Stimulated activated CD8-positive, alpha-beta memory T cell treated with anti-CD3 and anti-CD28 coated beads, Interleukin-2, amount 100 ng/mL, for 1 hour (primary cell): ENCODE results near the gene PTPRJ.

ENCODE experiments used
- DNase-seq, 2 donors: peaks; one replicate each; pipeline ENCODE4 v3.0.0-alpha.2; 2020; ENCODE audit warnings: low read depth in 2 of 2

The PTPRJ gene

DNA sequence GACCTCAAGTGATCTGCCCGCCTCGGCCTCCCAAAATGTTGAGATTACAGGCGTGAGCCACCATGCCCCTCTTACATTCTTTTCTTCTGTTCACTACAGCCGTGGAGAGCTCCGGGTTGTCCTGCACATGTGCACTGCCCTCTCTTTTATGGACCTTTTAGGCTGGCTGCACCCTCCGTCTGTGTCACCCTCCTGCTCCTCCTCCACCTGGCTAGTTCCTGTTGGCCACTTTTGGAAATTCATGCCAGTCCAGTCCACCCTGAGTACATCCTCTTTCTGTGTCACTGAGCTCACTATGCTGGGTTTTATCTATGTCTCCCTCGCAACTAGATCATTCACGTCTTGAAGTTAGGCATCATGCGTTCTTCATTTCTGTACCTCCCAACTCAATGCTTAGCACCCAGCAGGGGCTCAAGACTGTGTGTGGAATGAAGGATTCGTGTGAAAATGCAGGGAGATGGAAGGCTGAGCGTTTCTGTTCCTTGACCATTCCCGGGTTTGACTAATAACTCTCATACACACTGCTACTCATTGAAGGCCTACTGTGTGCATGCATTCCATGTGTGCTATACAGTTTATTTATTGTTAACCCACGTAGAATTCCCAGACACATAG is 60.6 kb downstream of the PTPRJ start:
- DNase-seq, result no peak

- DNase-seq, result no peak
Measured at GRCh38 chr11:48041877-48042695, 61.7 kb downstream of the PTPRJ start.

GRCh38 chr11:48043111-48043990 is 63.0 kb downstream of the PTPRJ start:
- DNase-seq, result no peak

- DNase-seq, result no peak
Measured at GRCh38 chr11:48043991-48044512, 63.7 kb downstream of the PTPRJ start.

DNA sequence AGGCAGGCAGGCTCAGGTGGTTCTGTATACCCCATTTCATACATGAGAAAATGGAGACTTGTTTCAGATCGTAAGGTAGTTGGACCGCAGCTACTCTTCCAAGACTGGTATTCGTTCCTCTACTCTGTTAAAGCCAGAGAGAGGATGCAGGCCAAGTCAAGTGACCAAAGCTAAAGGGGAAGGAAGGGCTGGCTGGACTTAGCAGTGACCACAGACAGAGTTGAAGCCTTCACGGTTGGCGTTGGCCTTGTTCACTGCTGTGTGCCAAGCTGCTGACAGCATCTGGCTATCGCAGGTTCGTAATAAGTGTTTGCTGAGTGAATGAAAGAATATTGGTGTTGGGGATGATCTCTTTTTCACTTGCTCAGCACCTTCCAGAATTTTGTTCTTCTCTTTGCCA is 64.2 kb downstream of the PTPRJ start:
- no peak for DNase-seq

- no peak for DNase-seq
Measured at GRCh38 chr11:48045536-48045935, 65.2 kb downstream of the PTPRJ start.

DNA sequence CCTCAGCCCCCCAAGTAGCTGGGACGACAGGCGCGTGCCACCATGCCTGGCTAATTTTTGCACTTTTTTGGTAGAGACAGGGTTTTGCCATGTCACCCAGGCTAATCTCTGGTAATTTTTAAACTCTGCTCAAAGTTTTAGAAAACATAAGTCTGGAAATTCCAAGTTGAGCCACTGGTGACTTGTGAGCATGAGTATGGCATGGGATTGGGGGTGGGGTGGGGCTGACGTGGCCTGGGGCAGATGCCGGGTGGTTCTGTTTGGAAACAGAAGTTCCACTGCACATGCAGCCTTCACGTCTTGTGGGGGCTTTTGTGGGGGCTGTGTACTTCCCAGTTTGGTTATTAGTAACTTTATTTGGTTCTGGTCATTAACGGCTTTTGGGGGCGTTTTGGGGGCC is 67.3 kb downstream of the PTPRJ start:
- DNase-seq, result no peak

DNA sequence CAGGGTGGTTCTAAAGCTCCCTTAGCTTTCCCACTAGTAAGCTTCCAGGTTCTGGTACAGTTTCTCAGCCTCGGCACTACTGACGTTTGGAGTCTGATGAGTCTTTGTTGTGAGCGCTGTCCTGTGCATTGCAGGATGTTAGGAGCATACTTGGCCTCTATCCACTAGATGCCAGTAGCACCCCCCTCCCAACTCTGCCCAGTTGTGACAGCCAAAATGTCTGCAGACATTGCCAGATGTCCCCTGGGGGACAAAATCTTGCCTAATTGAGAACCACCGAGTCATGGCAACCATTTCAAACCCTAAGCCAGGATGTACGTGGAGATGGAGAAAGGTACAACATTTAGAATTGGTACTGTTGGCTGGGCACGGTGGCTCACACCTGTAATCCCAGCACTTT is 68.7 kb downstream of the PTPRJ start:
- no peak for DNase-seq

- no peak for DNase-seq
Measured at GRCh38 chr11:48050304-48050703, 69.9 kb downstream of the PTPRJ start.

DNA sequence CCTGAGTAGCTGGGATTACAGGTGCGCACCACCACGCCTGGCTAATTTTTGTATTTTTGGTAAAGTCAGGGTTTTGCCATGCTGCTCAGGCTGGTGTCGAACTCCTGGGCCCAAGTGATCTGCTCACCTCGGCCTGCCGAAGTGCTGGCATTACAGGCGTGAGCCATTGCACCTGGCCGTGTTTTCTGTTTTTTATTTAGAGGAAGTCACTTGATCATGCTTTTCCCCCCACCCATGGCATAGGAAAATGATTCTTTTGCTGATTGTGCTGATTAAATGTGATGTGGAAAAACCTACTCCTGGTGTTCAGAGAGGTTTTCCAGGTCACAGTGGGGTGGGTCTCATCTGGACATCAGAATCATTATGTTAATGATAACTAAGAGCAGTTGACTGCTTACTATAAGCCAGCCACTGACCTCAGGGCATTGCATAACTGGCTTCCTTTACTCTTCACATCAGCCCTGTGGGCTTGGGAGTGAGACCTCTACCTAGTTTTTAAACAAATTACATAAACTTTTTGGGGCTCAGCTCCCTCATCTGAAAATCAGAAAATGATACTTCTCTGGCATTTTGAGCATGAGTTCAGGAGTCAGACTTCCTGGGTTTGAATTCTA is 71.0 kb downstream of the PTPRJ start:
- no peak for DNase-seq

DNA sequence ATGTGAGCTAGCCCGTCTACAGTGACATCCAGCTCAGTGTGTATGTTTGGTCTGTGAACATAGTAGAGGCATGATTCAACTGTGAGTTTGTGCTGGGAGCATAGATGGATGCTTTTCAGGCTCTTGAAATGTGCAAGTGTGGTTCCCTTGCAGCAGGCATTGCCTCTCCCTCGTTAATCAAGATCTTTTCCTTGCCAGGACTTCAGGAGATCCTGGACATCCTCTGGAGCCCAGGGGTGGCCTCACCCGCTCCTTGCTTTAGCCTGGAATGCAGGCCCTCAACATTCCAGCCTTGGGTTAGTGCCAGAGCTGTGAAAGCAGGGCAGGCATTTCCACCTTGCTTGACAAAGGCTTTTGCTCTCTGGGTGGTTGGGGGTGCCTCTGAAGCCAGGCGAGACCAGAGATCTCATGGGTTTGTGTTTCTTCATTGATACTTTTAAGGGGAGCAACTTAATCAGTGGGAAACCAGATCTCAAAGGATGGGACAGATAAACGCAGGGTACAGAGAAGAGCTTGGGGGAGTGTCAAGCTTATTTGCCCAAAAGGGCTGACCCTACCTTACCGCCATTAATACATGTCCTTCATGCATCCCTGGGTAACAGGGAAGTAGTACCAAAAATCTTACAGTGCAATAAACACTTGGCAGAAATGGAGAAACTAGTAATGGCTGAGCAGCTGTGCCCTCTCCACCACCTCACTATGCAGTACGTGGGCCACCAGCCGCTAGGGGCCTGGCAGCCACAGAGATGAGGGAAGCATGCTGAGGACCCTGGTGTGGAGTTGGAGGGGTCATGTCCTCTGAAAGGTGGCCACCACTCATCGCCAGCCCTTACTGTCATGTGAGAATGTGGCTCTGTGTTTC is 72.1 kb downstream of the PTPRJ start:
- DNase-seq, result no peak

DNA sequence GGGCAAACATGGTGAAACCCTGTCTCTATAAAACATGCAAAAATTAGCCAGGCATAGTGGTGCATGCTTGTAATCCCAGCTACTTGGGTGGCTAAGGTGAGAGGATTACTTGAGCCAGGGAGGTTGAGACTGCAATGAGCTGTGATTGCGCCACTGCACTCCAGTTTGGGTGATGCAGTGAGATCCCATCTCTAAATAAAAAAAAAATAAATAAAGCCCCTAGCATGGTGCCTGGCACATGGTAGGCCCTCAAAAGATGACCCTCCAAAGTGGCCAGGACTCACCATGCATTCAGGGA is 74.6 kb downstream of the PTPRJ start:
- DNase-seq, result no peak

DNA sequence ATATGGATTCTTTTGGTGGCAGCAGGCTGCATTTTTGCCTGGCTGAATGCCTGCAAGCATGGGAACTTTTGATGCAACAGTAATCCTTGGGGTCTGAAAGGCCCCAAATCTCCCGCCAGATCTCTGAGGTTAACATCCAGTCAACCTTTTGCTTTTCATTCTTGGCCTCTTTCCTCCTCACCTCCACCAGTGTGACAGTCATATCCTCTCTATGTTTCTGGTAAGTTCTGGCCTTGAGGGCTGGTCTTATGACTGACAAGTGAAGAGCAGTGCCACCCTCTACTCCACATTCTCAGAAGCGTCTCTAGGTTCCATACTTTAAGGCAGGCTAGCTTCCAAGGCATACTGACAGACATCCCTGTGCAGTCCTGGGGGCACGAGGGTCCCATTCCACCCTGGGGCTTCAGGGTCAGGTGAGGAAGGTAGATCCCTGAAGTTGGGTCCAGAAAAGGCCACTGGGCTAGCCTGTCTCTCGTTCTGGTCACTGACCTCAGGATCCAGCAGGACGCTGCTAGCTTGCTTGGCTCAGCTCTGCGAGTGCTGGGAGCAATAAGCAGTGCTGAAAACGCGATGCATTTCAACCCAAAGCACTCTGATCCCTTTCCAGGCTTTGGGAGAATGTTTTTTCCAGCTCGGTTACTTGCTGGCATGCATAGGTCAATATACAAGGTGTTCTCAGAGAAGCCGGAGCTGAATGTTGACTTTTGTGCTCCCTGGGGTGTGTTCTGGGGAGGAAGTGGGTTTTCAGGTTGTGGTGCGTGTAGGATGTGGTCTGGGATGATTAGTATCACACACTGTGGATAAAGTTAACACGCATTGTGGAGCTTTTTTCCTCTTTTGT is 75.2 kb downstream of the PTPRJ start:
- peak; percentile 6 to 7 for DNase-seq

DNA sequence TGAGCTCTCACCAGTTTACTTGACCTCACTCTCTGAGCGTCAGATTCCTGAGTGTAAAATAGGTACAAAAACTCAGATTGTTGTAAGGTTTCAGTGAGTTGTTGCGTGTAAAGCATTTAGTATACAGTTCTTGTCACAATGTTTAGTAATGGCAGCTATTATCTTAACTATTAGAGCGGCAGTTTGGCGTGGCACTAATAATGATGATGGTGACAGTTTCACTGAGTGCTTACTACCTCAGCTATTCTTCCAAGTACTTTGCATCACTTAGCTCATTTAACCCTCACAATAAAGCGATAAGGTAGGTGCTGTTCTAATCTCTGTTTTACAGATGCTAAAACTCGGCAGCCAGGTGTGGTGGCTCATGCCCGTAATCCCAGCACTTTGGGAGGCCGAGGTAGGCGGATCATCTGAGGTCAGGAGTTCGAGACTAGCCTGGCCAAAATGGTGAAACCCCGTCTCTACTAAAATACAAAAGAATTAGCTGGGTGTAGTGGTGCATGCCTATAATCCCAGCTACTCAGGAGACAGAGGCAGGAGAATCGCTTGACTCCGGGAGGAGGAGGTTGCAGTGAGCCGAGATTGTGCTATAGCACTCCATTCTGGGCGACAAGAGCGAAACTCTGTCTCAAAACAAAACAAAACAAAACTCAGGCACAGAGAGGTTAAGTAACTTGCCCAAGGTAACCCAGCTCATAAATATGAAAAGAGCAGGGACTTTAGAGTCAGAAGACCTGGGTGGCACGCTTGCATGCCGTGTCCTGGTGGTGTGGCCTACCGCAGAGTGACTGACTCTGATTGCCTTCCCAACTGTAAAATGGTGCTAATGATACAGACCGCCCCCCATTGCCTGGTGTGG is 76.2 kb downstream of the PTPRJ start:
- DNase-seq, result no peak

GRCh38 chr11:48058064-48058463 is 77.7 kb downstream of the PTPRJ start:
- no peak for DNase-seq

GRCh38 chr11:48058788-48059187 is 78.4 kb downstream of the PTPRJ start:
- DNase-seq, result no peak

GRCh38 chr11:48062649-48063048 is 82.3 kb downstream of the PTPRJ start:
- DNase-seq, result no peak

DNA sequence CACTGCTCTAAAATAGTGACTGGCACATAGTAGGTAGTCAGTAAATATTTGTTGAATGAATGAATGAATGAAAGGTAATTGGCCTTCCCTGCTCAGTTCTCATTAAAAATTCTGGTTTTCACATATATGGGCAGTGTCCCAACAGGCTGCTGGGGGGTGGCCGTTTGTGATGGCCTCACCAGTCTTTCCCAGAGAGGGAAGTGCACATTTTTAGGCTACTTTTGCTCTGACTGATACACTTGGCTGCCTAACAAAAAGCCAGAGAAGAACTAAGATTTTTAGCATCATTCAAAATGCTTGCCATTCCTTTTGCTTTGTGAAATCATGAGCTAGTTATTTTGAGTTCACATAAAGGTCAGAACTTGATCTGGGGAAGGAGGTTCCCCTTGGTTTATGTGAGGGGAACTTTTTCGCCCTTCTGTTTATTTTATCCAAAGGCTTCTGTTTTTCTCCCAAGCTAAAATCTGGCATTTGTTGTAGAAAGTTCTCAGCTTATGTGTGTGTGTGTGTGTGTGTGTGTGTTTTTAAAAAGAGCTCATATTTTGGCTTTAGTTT is 83.1 kb downstream of the PTPRJ start:
- DNase-seq, result no peak

DNA sequence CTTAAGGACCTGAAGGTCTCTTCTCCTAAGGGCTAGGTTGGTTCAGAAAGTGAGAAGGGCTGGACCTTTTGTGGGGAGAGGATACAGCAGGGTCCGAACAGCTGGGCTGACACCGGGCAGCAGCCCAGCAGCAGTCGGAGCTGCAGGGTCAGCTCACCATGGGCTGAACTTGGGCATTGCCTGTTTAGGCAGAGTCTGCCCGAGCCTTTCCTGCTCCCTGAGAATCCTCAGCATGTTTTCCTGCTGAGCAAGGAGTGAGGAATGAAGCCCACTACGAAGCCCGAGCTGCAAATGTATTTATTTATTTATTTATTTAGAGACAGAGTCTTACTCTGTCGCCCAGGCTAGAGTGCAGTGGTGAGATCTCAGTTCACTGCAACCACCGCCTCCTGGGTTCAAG is 83.9 kb downstream of the PTPRJ start:
- no peak for DNase-seq
